Hematopoietic multipotent progenitor cell treated with erythropoietin and hydrocortisone succinate and interleukin-3 and kit ligand, for 17 days (in vitro differentiated cells): Measurements from ENCODE around the gene TGFBRAP1.

ENCODE experiments used
- DNase-seq: peaks from one replicate; pipeline ENCODE4 v3.0.0-alpha.2; 2015; ENCODE audit warnings: low spot score

TGFBRAP1 gene

DNA sequence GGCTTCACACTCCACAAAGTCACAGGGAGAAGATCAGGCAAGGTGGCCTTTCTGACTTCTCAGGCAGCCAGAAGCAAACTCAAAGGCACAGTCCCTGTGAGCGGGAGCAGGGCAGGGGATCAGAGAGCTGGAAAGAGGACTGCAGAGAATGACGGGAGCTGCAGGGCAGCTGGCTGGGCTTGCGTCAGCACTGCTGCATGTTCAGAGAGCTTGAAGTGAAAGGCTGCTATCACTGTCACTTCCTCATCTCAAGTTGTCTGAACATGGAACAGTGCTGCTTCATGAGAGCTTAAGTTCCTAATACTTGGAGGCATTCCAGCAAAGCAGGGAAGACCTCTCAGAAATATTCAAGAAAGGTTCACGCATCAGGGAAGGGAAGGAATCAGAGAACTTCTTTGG, 20.4 kb downstream of the TGFBRAP1 start:
- DNase-seq, result no peak

DNA sequence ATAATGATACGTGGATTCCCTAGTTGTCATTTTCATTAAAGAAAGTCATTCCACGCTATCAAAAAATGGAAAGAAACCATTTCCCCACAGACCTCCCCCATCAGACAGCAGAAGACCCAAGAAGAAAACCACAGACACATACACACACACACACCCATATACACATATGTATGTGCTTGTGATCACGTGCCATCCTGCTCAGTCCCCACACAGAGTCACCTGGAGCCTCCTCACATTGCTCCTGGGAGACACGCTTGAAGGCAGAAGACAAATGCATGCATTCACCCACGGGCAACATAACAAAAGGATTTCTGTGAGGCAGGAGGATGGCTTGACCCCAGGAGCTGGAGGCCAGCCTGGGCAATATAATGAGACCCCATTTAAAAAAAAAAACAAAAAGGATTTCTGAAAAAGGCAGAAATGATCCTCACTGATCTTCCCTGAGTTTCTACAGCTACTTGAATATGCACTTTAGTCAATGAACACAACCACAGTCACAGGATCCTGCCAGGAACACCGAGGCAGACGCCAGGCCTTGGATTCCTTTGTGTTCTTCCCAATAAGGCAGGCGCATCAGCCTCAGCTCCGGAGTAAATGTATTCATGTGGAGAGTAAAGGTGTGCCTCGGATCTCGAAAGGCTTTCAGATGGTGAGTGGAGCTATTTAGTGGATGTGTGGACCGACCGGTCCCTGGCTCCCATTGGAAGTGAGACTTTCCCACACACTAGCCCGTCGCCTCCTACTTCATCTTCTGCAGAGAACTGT, 21.0 kb downstream of the TGFBRAP1 start:
- no peak for DNase-seq

DNA sequence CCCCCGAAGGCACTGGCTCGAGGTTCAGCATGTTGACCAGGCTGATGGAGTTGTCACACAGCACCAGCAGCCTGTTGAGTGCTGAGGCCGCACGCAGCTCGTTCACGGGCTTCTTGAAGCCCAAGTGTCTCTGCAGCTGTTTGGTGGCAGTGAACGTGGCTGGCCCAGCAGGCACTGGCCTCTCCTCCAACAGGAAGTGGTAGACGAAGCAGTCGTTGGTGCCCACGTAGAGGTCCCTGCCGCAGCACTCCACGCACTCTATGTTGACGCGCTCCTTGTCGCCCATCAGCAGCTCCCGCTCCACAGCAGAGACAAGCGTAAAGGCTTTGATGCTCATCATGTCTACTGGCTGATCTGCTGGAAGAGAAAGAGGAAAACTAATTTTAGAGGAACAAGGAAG, 21.6 kb downstream of the TGFBRAP1 start:
- DNase-seq, result no peak

DNA sequence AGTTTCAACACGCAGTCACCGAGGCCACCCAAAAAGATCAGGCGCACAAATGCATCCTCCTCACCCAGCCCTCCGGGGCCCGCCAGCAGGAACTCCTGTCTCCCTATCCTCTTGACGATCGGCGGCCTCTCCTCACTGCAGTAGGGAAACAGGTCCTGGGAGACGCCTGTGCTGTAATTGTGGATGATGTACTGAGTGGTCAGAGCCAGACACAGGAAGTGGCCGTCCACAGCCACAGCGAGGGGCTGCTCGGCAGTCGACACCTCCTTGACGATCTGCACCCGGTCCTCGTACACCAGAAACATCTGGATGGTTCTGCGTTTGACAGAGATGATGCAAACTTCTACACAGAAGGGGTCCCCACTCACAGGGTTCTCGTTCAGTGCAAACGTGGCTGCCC, 22.0 kb downstream of the TGFBRAP1 start:
- DNase-seq, result no peak

DNA sequence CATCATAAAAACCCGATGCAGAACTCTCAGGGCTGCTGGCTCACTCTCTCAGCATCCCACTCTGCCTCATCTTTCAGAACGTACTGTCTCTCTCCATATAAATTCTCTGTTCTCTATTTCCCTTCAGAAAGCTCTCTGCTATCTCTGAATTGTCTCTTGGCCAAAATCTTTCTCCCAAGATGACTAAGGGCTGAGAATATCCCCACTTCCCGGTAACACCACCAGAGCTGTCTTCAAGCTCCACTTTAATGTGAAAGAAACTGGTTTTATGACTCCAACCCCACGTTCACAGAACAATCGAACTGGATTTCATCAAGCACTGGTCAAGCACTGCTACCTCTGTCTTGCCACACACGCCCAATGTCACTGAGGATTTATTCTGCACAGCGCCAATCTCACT, 22.4 kb downstream of the TGFBRAP1 start:
- no peak for DNase-seq

DNA sequence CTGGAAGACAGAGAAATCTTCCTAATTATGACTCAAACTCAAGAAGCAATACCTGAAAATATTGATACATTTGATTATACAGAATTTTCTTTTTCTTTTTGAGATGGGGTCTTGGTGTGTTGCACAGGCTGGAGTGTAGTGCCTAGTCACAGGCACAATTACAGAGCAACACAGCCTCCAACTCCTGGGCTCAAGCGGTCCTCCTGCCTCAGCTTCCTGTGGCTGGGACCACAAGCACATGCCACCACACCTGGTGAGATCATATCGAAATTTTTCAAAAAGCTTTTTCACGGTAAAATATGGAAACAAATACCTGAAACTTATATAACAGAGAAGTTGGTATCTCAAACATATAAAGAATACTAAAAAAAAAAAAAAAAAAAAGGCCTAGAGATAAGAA, 27.9 kb downstream of the TGFBRAP1 start:
- no peak for DNase-seq

DNA sequence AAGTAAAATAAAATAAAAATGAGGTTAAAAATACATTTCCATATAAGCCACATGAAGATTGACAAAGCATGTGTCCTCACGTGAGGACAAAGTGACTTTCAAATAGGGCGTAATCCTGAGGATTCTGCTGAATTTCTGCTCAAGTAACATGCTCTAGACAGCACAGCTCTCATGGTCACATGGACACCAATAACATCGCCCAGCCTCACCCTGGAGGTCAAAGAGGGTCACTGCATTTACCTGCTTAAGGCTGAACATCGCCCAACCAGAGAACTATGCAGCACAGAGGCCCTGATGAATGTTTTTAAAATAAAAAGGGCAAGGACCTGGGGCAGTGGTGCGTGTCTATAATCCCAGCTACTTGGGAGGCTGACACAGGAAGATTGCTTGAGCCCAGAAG, 30.2 kb downstream of the TGFBRAP1 start:
- DNase-seq, result no peak

DNA sequence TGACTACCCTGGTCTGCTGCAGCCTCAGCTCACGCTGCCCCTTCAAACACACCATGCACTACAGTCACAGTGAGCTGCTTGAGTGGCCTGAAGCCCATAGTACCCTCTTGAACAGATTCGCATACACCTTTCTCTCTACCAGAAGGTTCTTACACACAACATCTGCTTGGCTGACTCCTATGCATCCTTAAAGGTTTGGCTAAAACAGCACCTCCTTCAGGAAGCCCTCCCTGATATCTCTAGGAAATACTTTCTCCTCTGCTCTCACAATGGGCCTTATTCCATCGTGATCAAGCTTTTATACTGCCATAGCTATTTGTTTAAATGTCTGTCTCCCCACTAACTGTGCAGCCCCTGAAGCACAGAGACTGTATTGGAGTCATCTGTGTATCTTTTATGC, 31.5 kb downstream of the TGFBRAP1 start:
- no peak for DNase-seq

DNA sequence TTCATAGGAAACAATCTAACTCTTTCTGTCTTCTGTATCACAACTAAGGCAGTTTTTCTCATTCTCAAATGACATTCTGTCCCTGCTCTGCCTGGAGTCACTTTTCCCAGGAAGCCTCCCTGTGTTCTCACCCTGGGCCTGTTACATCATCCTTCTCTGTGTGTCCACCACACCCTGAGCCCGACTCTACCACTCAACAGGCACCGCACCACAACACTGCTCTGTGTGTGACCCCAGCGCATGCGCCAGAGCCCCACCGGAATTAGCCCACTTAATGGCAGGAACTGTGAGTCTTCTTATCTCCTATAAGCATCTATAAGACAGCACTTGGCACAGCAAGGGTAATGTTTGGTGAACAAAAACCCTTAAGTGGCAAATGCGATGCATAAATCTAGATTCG, 32.3 kb downstream of the TGFBRAP1 start:
- DNase-seq, result no peak

DNA sequence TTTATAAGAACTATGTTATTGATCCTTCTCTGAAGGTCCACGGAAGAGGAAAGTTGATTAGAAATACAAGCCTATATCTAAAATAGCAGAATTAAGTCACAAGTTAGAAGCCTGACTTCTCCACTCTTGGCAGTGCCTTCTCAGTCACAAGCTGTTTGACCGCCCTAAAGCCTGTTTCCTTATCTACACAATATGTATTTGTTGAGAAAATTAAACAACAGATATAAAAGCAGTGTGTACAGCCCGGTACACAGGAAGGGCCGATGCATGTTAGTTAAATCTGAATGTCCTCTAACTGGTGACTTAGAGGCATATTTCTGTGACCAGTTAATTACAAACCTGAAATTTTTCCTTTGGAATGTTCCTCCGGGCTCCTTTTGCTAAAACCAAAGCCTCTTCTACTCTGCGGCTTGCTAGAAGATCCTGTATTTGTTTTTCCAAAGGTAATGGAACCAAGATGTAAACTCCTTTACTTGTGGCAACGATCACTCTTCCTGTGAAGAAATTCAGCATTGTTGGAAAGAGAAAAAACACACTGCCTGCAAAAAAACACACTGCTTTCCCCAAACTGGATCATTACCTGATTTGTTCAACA, 33.4 kb downstream of the TGFBRAP1 start:
- DNase-seq, result no peak

DNA sequence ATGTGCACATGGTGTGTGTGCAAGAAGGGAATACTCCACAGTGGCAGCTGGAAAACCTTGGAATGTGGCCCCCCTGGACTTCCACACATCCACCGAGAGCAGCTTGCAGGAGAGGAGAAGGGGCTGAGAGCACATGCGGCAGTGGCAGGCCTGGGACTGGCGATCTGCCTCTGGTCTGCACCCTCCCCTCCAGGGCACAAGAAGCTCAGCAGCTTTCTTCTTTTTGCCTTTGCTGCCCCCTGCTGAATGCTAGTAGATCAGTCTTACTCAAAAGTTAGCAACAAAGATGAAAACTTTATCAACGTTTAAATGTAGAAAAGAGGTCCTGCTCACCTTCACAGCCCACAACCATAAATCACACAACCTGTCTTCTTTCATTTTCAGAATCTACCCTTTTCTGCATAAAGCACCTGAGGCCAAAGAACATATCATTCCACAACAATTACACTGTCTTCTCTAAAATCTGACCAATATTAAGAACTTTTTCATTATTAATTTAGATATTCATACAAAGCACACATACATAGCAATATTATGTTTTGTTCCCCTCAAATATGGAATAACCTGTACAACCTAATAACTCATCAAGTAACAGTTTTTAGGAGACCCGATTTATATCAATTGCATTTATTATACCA, 34.6 kb downstream of the TGFBRAP1 start:
- DNase-seq, result peak; percentile 38

DNA sequence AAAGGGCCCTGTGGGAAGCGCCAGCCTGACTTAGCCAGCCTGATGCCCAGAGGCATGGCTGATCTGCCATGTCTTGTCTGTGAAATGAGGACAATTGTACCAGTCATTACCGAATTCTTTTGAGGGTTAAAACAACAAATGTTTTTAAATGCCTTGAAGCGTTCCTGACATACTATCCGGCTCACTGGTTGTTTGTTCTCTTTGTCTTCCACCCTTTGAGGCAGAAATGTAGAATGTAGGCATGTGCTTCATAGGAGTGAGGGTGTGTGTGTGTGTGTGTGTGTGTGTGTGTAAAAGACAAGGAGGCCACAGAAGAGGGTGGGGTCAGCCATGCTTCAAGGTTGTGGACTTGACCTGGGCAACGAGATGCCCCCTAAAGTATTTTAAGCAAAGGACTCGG, 35.5 kb downstream of the TGFBRAP1 start:
- no peak for DNase-seq

DNA sequence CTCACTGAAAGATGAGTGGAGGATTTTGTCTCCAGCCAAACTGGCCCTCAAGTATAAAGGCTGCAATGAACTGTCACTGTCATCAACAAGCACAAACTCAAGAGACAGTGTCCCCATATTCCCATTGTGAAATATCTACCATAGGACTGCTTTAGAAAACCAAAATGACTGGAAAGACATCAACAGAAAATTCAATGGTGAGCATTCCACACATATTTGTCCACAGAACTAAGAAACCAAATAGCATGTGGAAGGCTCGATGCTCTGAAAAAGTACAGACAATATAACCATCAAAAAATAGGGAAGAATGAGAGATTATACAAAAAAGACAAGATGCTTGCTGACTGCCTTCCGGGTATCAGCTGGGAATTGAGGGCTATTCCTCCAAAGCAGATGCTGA, 37.6 kb downstream of the TGFBRAP1 start:
- no peak for DNase-seq

DNA sequence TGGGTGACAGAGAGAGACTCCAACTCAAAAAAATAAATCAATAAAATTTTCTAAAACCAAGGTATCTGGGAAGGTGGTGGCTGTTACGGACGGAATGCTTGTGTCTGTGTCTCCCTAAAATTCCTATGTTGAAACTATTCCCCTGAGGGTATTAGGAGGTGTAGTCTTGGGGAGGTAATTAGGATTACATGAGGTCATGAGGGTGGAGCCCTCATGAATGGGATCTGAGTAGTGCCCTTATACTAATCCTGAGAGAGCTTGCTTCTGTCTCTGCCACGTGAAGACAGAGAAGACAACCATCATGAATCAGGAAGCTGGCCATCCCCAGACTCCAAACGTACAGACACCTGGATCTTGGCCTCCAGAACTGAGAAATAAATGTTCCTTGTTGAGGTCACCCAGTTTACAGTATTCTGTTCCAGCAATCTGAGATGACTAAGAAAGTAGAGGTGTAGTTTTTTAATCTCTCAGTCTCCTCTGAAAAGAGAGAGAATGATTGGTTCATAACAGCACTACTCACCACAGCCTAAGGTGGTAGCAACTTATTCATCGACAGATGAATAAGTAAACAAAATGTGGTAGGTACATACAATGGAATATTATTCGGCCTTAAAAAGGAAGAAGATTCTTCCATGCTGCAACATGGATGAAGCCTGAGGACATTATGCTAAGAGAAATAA, 38.4 kb downstream of the TGFBRAP1 start:
- no peak for DNase-seq

DNA sequence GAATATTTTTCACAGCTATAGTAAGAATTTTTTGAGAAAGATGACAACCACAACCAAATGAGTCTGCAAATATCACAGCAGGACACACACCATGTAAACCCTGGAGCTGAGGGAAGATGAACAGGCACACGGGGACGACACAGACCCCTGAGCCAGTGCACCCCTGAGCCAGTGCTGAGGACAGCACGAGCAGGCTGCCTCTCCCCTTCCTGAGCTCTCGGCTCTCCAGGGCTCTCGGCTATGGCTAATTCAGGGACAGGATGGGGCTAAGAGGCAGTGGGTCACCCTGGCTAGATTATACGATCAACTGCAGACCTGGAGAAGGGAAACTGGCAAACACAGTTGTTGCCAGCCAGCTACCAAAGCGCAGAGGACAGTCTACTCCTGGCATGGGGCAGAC, 41.4 kb downstream of the TGFBRAP1 start:
- no peak for DNase-seq

DNA sequence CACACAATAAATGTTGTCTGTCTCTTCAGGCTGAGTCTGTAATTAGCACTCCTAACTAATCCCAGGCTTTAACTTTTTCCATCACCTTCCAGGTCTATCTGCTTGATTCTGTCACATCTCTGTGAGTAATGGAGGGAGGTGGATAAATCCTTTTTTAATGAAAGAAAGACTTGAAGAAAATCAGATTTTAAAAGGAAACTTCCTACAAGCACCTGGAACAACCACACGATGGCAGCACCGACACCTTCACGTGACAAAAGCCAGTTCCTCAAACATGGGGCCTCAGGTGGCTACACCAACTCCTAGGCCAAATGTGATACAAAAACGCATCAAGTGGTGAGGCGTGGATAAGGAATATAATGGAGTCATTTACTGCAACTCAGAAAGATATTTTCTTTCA, 41.8 kb downstream of the TGFBRAP1 start:
- DNase-seq, result peak; percentile 46

DNA sequence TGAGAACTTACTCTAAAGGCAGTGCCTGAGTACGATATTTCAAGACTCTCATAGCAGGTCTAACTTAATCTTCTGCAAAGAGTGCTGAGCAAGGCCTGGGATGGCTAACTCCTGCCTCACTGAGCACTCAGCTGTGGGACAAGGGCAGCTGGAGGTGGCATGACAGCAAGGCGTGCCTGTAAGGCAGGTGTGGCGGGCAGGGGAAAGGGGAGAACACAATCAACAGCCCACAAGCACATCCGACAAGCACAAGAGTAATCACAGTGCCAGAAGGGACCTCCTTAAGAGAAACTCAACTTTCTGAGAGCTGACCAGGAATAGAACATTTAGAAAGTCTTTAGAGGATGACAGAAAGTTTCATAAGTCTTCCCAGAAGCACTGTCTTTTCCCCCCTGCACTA, 46.0 kb downstream of the TGFBRAP1 start:
- no peak for DNase-seq

DNA sequence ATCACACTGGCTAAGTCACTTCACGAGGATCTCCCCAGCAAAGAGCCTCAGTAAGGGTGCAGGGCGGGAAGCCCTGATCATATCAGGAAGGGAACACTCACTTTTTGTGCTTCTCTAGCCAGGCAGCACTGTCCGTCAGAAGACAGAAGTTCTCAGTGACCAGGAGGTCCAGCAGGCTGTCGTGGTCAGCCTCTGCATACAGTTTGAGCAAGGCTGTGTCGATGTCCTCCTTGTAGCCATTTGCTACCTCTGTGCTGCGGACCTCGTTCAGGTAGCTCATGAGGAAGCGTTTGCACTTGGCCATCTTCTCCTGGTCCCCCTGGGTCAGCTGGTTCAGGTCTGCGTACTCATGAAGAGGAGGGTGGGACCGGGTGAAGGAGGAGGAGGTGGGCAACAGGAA, 49.3 kb downstream of the TGFBRAP1 start:
- DNase-seq, result no peak

DNA sequence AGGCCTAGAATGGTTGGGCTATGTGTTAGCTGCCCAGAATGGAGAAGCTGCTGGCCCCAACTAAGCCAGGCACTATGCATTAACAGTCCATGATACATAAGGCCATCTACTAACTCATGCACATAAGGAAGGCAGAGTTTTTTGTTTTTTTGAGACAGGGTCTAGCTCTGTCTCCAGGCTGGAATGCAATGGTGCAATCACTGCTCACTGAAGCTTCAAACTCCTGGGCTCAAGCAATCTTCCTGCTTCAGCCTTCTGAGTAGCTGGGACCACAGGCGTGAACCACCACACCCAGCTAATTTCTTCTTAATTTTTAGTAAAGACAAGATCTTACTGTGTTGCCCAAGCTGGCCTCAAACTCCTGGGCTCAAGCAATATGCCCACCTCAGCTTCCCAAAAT, 50.4 kb downstream of the TGFBRAP1 start:
- no peak for DNase-seq

DNA sequence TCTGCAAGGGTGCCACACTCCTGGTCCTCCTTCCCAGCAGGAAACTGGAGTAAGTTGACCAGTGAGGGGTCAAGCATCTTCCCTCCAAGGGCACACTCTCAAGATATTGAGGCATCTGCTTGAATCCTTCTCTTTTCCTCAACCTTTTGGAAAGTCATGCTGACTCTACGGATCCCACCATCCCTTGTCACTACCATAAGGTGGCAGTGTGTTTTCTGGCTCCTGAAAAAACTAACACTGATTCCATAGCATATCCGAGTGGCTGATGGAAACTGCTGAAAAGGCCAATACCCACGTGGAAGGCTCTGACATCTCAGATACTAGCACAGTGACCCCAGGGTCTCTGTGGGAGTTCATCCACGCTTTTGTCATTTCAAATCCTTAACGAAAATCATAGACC, 50.9 kb downstream of the TGFBRAP1 start:
- no peak for DNase-seq

DNA sequence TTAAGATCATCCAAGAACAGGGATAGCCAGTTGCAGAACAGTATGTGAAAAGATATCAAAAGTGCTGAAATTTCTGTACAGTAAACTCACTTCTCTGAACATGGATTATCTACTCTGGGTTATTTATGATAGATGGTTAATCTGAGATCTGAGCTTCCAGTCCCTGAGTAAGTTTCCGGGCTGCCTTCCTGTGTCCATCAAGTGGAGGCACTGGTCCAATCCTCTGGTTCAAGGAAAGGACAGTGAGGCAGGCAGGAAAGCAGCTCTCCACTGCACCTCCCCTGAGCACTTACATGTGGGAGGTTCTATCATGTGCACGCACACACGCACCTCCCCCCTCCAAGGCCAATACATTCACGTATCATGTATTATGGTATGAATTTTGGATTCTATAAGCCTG, 55.5 kb downstream of the TGFBRAP1 start:
- DNase-seq, result no peak

DNA sequence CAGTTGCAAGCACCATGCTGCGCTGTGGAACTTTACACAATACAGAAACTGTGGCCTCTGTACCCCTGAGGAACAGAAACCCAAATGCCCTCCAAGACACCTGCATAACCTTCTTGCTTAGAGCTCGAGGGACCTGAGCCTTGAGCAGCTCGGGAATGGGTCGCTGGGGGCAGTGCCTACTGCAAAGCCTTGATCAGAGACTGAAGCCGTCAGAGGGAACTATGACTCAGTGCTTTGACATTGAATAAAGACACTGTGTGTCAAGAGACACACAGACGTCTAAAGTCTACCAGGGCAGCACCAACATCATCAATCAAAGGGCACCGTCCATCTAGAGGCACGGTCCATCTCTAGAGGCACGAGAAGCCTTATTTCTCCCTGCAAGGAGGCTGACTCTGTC, 57.4 kb downstream of the TGFBRAP1 start:
- DNase-seq, result no peak

DNA sequence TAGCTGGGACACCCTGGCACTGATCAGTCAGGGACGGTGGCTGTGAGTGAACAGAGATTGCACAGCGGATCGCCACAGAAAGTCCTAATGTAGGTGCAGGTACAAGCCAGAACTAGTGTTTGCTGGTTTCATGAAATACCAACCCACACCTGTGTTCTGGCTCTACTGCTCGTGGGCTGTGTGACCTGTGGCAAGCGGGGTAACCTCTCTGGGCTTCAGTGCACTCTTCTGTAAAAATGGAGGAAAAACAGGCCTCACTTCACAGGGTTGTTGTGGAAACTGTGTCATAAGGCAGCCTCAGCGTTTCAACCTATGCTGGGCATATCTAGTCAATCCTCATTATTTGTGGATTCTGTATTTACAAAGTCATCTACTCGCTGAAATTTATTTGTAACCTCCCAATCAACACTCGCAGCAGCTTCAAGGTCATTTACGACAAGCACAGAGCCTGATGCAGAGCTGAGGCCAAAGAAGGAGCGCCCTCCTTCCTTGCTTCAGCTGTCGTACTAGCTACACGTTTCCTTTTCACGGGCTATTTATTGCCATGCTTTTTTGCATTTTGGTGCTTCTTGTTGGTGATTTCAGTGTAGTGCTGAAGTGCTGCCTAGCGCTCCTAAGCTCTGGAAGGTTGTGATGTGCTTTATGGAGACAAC, 58.0 kb downstream of the TGFBRAP1 start:
- DNase-seq, result no peak
